Stimulated activated CD8-positive, alpha-beta memory T cell treated with anti-CD3 and anti-CD28 coated beads, Interleukin-2, amount 100 ng/mL, for 1 hour (primary cell): ENCODE results near the gene GC.
"Not testable (repeated sequence)": the region's sequence is repeated elsewhere in the genome, so short reads cannot be mapped to it uniquely, and the experiment has no call there.

Experiments used
- DNase-seq, 2 donors: peaks; one replicate each; pipeline ENCODE4 v3.0.0-alpha.2; 2020; ENCODE audit warnings: low read depth in 2 of 2

Gene GC, protein sequence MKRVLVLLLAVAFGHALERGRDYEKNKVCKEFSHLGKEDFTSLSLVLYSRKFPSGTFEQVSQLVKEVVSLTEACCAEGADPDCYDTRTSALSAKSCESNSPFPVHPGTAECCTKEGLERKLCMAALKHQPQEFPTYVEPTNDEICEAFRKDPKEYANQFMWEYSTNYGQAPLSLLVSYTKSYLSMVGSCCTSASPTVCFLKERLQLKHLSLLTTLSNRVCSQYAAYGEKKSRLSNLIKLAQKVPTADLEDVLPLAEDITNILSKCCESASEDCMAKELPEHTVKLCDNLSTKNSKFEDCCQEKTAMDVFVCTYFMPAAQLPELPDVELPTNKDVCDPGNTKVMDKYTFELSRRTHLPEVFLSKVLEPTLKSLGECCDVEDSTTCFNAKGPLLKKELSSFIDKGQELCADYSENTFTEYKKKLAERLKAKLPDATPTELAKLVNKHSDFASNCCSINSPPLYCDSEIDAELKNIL

GRCh38 chr4:71783972-71784371, at the start of gene GC:
GC (minus strand) TSS chr4:71784079; CDS start chr4:71784018, 61 bp downstream.
- no peak for DNase-seq

DNA sequence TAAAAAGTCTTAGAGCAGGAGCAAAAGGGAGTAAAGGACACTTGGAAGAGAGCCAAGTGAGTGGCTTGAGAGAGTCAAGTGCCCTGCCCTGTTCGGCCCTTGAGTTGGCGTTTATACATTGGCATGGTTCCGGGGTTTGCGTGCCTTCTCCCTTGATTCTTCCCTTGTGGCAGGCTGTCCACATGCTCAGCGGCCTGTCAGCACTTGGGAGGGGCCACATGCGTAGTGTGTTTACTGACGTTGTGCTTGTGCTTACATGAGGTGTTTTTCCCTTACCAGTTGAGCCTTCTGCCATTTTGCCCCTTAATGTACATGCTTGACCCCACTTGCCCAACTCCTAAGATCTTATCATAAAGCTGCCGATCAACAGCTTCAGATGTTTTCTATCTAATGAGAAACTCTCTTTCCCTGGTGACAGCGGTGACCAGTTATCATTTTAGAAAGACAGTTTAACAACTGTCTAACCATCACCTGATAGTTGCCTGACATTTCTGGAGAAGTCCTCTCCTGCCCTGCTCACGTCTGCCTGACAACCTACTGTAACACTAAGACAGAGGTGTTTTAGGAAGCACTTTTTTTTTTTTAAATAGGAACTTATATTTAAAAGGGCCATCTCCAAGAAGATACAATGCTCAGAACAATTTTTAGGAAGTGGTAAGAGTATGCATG, 49.5 kb upstream of the GC start:
- no peak for DNase-seq

GRCh38 chr4:71832049-71832448, 48.2 kb upstream of the GC start:
- DNase-seq = no peak

DNA sequence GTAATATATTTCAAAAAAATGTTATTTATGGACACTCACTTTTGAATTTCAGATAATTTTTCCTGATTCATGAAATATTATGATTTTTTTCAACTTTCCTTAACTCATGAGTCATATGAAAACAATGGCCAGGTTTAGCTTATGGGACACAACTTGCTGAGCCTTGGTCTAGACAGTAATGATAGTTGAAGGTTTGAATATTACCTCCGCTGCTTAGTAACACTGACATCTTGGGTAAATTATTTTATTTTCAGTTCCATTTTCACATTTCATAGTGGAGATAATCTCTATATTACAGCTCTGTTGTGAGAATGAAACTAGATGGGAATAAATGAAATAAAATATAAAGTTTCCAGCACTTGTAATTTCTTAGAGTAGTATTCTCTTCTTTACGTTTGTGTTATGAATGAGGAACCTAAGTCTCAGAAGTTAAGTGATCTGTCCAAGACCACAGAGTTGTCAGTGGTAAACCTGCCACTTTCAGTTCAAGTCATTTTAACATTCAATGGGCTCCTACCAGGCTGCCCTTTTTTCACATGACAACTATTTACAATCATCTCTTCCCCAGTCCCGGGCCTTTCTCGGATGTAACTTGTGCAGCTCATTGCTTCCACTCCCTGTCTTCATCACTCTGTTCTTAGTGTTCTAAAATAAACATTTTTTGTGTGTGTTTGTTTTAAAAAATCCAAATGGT, 46.8 kb upstream of the GC start:
- DNase-seq = no peak

- DNase-seq = no peak
Observed at GRCh38 chr4:71828470-71828869, 44.6 kb upstream of the GC start.

DNA sequence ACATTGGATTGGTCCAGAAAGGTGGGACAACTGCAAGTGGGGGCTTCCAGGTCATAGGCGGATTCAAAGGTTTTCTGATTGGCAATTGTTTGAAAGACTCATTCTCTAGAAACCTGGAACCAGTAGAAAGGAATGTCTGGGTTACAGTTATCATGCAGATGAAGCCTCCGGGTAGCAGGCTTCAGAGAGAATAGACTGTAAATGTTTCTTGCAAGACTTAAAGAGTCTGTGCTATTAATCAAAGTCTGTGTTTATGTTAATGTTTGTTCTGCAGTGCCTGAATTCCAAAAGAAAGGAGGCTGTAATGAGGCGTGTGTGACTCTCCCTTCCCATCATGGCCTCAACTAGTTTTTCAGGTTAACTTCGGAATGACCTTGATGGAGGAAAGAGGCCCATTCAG, 43.9 kb upstream of the GC start:
- DNase-seq = no peak

DNA sequence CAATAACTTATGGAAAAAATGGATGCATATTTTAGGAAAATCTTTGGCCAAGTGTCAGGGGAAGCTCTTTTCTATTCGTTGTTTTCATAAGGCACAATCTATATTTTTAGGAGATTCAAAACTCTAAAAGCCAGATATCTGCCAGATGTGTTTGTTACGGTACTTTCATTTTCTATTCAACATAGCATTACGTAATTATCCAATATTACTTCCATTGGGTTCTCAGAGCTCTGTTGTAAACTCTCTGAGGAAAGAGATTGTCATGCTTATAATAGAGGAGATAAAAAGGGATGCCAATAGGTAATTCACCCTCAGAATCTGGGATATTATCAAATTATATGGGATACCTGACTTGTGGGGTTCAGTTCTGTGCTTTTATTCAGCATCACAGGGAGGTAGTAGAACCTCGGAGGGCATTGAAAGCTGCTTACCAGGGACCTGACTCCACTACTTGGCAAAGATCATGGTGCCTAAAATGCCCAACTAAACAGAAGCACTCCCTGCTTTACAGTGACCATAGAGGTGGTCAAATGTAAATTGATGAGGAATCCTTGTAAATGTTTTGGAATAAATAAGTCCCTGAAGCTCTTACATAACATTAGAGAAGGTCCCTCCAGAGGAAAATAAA, 32.9 kb upstream of the GC start:
- DNase-seq = no peak

DNA sequence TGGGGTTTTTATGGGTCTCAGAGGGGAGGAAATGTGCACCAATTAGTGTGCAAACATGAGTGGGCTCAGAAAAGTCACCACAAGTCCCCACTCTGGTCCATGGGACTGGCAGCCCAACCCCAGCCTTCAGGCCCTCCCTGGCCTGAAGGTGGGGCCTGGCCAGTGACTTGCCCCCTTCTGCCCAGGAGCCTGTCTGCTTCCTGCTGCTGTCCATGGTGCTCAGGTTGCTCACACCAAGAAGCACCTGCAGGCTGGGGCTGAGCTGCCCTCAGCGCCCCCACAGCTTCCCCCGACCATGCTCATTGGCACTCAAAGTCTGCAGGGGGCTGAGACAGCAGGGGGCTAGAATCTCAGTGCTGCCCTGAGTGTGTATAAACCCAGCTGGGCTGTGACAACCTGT, 30.6 kb upstream of the GC start:
- DNase-seq = no peak

DNA sequence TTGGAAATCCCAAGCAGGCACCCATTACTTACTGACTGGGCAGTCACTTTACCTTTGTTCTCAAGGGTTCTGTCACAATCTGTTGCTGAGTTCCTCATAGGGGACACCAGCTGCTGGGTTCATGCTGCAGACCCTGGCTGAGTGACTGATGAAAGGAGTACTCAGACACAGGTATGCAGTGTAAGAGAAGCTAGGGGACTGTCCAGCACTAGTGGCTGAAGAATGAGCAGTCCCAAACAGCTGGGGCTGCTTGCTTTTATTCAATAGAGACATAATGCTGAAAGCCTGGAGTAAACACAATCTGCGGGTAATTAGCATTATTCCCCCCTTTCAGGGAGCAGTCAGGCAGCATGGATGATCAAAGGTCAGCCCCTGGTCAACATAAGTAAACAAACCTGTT, 25.9 kb upstream of the GC start:
- DNase-seq = not testable (repeated sequence)

DNA sequence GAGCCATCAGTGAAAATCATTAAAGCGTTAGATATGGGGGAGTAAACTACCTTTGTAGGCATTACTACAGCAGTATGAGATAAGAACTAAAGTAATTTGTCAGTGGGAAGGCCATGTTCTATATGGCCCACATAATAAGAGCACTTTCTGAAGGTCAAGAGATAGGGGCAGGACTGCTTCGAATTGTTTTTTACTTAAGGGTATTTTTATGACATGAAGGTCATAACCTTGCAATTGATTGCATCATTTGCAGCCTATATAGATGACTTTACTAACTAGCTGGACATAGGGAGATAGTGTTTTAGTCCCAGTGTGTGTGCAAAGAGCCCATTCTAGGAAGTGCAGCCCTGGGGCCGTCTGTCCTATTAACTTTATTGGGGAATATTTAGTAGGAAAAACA, 23.6 kb upstream of the GC start:
- no peak for DNase-seq

DNA sequence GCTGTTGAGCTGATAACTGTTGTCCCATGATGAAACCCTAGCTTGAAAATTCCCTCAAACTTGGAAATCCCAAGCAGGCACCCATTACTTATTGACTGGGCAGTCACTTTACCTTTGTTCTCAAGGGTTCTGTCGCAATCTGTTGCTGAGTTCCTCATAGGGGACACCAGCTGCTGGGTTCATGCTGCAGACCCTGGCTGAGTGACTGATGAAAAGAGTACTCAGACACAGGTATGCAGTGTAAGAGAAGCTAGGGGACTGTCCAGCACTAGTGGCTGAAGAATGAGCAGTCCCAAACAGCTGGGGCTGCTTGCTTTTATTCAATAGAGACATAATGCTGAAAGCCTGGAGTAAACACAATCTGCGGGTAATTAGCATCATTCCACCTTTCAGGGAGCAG, 21.4 kb upstream of the GC start:
- not testable (repeated sequence) for DNase-seq

GRCh38 chr4:71804017-71804697, 20.3 kb upstream of the GC start:
- DNase-seq = not testable (repeated sequence)

DNA sequence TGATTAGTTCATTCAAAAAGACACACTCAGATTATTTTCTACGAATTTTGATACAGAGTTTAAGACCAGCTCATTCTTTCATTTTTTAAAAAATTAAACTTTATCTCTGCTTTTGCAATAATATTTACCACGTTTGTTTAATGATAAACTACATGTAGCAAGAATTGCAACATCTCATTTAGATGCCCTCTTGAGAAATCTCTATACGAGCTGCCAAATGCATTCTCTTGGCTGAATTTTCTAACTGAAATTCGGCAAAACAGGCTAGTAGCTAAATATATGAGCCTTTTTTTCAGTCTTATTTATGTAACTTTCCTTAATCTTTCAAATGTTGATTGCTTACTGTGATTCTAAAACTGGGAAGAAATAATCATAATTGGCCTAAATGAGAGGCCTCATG, 2.1 kb upstream of the GC start:
- DNase-seq = no peak

GRCh38 chr4:71784569-71785197, 804 bp upstream of the GC start:
- DNase-seq = no peak

DNA sequence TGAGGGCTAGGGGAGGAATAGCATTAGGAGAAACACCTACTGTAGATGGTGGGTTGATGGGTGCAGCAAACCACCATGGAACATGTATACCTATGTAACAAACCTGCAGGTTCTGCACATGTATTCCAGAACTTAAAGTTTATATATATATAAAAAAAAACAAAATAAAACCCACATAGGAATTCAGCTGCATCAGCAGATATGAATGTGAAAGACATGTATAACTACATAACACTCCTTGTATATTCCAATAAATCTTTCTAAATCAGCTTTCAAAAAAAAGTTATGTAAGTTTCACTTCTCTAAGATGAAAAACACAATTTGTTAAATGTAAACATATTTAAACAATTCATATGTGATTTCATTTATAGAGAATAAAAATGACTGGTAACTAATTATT, 6.0 kb downstream of the GC start:
- DNase-seq = no peak

DNA sequence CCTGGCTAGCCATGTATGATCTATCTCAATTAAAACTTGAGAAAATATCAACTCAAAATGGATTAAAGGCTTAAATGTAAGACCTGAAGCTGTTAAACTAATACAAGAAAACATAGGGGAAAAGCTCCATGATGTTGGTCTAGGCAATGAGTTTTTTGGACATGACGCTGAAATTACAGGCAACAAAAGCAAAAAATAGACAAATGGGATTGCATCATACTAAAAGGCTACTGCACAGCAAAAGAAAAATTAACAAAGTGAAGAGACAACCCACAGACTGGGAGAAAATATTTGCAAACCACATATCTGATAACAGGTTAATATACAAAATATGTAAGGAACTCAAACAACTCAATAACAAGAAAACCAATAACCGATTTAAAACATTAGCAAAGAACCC, 8.4 kb downstream of the GC start:
- no peak for DNase-seq

DNA sequence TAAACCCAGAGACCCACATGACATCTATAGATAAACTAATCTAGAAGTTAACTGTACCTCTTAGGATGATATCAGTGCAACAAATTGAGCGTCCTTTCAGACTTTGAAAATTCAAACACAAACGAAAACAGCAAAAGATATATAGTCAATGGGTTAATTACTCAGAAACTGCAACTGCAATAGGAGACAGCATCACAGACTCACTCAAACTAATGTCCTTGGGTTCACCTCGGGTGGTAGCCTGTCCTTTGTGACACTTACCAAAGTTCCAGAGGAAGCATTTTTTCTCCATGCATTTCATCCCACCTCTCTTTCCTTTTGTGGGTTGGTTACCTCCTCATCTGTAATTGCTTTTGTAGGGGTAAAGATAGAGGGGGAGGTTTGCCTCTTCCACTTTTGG, 9.7 kb downstream of the GC start:
- DNase-seq = no peak

GRCh38 chr4:71773004-71773403, 10.9 kb downstream of the GC start:
- DNase-seq = no peak

- DNase-seq = no peak
Observed at GRCh38 chr4:71772592-71772991, 11.3 kb downstream of the GC start.

DNA sequence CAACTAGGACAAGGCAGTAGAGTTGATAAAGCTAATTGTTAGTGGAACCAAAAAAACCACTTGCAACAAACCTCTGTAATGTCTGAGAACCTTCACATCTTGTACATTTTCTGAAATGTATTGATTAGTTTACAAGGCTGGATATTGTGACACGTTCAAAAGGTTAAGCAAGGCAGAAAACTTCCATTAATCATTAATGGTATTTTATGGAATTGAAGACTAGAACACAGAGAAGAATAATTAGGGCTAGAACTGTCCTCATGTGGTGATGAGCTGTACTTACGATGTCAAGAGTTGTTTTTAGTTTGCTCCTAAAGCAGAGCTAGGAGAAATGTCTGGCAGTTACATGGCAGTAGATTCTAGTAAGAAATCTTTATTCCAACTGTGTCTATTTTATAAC, 12.3 kb downstream of the GC start:
- DNase-seq = no peak

- no peak for DNase-seq
Observed at GRCh38 chr4:71769434-71769833, 14.4 kb downstream of the GC start.
